GM13977 (cell line): ENCODE measurements around the gene KCNQ1.

Source experiments
- DNase-seq: peaks from one replicate; pipeline ENCODE4 v3.0.0; 2012; ENCODE audit warnings: low spot score
- in situ Hi-C: fragments of 300-500 bp; cut with MboI; formaldehyde crosslinking; loops from one replicate; pipeline ENCODE4 v1.12.0; 2022; ENCODE audit warnings: low sequenced_read_pairs, low pct_unique_long_range_greater_than_20kb, mixed read lengths, inconsistent platforms; ENCODE audit not compliant: unreplicated experiment
- TF ChIP-seq, protein P1 (sequence below): IDR thresholded peaks from 2 replicates; pipeline ENCODE4 v1.5.1; 2012; ENCODE audit warnings: mild to moderate bottlenecking, control low read depth; ENCODE audit not compliant: insufficient read depth; ENCODE audit errors: extremely low read depth, missing control alignments

KCNQ1 gene

DNA sequence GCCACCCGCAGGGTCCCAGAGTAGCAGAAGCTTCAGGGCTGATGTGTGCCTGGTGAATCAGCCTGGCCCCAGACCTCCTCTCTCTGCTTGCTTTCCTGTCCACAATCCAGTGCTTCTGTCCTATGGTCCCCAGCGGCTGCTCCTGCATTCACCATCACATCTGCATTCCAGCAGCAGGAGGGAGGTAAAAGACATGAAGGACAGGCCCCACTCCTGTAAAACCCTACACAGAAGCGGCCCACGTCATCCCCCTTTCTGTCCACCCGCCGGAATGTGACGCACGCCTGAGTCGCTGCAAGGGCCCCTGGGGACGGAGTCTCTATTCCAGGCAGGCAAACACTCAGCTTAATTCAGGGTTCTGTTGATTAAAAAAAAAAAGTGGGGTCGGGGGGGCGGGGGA, 382.4 kb downstream of the KCNQ1 start:
- TF ChIP-seq, protein P1, sequence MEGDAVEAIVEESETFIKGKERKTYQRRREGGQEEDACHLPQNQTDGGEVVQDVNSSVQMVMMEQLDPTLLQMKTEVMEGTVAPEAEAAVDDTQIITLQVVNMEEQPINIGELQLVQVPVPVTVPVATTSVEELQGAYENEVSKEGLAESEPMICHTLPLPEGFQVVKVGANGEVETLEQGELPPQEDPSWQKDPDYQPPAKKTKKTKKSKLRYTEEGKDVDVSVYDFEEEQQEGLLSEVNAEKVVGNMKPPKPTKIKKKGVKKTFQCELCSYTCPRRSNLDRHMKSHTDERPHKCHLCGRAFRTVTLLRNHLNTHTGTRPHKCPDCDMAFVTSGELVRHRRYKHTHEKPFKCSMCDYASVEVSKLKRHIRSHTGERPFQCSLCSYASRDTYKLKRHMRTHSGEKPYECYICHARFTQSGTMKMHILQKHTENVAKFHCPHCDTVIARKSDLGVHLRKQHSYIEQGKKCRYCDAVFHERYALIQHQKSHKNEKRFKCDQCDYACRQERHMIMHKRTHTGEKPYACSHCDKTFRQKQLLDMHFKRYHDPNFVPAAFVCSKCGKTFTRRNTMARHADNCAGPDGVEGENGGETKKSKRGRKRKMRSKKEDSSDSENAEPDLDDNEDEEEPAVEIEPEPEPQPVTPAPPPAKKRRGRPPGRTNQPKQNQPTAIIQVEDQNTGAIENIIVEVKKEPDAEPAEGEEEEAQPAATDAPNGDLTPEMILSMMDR = no peak
- no peak for DNase-seq
- in situ Hi-C loops = no loop called here

DNA sequence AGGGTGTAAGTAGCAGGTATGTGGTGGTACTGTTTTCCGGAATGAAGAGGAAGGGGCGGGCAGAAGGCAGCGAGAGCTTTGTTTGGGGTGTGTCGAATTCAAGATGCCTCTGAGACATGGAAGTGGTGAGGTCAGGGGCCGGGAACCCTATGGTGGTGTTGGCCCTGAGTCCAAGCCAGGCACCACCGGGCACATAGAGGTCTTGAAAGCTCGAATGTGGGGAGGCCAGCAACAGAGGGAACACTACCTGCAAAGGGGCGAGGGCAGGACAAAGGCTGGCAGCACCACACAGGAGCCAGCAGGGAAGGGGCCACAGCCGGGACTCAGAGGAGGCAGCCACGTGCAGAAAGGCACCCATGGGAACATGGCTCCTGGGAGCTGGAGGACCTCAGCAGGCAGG, 383.0 kb downstream of the KCNQ1 start:
- DNase-seq = no peak
- TF ChIP-seq, protein P1 = no peak
- in situ Hi-C loops = no loop called here

DNA sequence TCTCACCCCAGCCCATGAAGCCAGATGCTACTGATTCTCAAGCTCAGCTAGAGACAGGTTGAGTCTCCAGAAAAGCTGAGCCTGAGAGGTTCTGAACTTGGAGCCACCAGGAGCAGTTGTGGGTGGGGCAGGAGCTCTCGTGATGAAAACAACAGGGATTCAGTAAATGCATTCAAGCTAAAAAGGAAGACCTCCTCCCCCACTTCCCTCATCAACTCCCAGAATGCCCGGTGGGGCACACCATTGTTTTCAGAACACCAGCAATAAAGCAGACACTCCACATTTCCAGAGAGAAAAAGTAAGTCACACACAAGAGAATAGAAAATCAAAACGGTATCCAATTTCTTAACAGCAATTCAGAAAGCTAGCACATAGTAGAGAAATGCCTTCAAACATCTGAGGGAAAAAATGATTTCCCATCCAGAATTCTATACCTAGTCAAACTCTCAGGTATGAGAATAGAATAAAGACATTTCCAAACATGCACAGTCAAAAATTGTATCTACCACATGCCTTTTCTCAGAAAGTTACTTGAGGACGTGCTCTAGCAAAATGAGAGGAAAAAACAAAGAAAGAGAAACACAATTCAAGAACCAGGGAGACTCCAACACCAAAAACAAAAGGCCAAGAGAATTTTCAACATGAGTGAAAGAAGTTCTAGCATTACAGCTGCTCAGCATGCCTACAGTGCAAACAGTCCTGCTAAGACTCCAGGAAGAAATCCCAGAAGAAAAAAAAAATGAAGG, 383.9 kb downstream of the KCNQ1 start:
- TF ChIP-seq, protein P1 = no peak
- in situ Hi-C loops = no loop called here
- no peak for DNase-seq

DNA sequence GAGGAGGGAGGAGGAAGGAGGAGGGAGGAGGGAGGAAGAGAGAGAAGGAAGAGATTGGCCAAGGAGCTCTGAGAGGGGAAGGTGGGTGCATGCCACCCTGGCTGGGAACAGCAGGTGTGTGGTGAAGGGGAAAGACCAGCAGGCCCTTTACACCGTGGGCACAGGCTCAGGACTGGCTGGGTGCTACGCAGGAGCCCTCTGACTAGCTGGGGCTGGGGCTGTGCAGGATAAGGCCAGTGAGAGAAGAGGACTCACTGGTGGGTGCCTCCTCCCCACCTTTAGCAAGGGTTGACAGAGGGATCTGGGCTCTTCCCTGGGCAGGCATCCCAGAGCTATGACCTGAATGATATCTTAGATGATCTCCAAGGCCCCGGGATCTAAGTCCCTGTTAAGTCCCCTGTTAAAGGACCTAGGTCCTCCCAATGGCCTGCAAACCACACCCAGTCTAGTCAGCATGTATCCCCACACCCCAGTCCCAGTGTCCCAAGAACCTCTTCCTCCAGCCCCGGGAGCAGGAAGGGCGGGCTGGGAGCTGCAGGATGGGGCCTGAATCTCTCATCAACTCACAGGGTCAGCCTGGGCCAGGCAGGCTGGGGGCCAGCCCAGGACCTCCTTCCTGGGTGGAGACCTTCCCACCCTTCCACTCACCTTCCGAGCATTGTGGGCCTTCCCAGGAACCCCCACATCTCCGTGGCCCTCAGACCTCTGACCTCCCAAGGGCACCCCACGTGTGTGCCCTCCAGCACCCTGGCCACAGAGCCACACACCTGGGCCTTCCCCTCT, 385.4 kb downstream of the KCNQ1 start:
- no peak for DNase-seq
- in situ Hi-C loops = no loop called here
- TF ChIP-seq, protein P1 = no peak

DNA sequence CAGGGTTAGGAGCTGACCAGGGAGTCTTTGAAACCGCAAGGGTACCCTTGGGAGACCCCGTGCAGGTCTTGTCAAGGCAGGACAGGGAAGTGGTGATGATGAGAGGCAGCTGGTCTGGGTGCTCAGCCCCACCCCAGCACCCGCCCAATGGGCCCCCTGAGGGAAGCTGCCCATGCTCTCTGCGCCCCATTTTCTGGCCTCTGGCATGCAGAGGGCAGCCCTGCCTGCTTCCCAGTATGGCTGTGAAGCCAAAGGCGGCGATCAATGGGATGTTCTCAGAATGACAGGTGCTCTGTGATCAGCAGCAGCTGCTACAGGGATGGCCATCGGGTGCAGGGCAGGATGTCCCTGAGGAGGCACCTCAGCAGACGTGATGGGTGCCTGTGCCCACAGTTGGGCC, 386.1 kb downstream of the KCNQ1 start:
- DNase-seq = no peak
- in situ Hi-C loops = no loop called here
- TF ChIP-seq, protein P1 = no peak

DNA sequence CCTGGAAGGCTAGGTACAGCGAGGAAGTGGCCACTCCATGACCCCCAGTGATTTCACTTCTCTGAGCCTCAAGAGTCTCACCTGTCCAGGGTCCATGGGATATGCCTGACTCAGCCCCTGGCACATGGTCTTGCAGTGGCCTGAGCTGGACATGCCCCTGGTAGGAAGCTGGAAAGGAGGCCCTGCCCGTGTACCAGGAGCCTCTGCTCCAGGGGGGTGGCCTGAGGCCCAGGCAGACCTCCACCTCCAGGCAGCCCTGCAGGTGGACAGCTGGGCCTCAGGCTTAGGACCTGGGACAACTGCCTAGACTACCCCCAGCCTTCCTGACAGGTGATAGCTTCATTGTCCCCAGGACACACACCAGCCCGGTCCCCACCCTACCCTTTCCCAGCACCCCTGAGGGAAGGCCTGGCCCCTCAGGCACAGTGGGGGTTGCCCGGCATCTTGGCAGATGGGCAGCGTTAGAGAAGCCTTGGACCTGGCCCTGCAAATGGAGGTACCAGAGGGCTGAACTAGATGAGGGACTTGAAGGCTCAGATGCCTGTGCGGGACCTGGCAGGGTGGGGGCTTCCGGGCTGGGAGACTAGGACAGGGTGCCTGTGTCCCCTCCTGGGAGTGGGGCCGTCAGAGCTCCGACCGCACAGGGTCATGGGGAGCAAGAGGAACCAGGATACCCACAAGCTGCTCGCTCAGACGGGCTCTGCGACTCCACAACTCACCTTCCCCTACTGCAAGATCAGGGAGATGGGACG, 387.1 kb downstream of the KCNQ1 start:
- TF ChIP-seq, protein P1 = no peak
- in situ Hi-C loops = no loop called here
- DNase-seq = no peak
